ENCODE measurements around the gene SLC24A1.
"Not testable (repeated sequence)": the region's sequence is repeated elsewhere in the genome, so short reads cannot be mapped to it uniquely, and the experiment has no call there.

SLC24A1 gene

GRCh38 chr15:65621638-65622037 lies at the start of gene SLC24A1:
Gene SLC24A1 (plus strand): TSS chr15:65621938. CDS start chr15:65624081, 2,143 bp downstream.
- no peak for DNase-seq (ENCODE audit: low read depth)

DNA sequence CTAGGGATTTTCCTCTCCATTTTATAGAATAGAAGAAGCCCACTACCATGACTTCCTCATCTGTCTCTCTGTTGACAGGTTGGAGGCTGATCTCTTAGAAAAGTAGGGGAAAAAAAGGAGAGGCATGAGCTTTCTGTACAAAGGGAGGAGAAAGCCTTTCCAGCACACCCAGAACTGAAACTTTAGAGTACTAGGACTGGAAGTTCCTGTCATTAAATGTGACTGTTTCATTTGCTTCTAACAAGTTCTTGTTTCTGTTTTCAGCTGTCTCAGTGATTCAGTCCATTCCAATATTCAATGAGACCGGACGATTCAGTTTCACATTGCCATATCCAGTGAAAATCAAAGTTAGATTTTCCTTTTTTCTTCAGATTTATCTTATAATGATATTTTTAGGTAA lies 49.8 kb upstream of the SLC24A1 start:
- no peak for DNase-seq (ENCODE audit: low read depth)

DNA sequence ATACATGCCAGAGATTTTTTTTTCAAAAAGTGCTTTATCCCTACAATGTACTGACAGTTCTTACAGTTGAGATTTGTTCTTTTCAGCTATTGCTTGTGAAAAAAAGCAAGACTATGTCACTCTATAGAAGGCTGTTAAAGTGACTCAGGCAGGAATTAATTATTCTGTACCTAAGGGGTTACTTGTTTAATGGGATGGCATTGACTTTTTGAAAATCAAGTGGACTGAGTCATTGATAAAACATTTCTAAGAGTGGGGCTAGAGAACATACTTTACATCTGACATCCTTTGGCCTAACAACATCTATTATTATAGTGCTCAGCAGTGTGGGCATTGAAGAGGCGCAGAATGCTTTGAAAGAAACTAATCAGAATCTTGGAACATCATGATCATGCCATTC lies 45.1 kb upstream of the SLC24A1 start:
- DNase-seq (ENCODE audit: low read depth) = no peak

DNA sequence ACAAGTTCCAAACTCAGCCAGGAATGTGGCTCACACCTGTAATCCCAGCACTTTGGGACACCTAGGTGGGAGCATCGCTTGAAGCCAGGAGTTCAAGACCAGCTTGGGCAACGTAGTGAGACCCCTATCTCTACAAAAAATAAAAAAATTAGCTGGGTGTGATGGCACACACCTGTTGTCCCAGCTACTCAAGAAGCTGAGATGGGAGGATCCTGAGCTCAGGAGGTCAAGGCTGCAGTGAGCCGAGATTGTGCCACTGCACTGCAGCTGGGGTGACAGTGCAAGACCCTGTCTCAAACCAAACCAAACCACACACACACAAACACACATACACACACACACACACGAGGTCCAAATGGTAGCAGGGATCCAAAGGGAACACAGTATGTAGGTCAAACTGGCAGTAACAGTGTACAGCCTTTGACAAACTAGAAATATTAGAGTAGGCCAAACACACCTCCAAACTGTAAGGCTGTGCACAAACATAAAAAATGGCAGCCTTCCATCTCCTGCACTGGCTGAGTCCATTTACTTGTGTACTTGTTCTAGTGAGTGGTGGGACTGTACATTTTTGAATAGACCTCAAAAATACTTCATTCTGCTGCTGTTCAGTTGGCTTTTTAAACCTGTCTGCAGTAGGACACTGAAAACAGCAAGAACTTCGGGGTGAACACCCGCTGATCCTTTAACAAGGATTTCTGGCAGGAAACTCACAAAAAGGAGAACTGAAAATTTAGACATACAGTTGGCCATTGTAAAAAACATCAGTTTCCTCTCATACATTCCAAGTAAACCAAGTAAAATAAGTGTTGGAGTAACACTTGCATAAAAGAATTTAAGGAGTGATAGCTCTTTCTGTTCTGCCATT lies 44.4 kb upstream of the SLC24A1 start:
- no peak for DNase-seq (ENCODE audit: low read depth)

GRCh38 chr15:65578904-65579728 lies 42.6 kb upstream of the SLC24A1 start:
- DNase-seq (ENCODE audit: low read depth) = no peak

GRCh38 chr15:65579762-65580161 lies 42.0 kb upstream of the SLC24A1 start:
- DNase-seq (ENCODE audit: low read depth) = no peak

GRCh38 chr15:65580287-65580686 lies 41.5 kb upstream of the SLC24A1 start:
- no peak for DNase-seq (ENCODE audit: low read depth)

DNA sequence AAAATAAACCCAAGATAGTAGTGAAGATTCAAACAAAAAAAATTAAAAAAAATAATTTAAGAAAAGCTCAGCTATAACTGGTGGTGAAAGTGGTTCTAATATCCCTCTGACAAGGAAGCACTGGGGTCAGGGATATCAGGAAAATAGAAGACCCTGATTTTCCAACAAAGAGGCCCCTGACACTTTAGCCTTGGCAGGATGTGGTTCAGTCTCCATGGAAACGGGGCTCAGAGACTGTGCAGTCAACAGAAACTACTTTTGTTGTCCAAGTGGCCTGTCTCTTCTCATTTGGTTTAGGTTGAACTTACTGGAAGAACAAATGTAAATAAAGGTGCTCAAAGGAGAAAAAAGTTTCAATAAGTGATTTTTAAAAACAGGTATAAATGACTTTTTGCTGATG lies 38.0 kb upstream of the SLC24A1 start:
- DNase-seq (ENCODE audit: low read depth) = no peak

DNA sequence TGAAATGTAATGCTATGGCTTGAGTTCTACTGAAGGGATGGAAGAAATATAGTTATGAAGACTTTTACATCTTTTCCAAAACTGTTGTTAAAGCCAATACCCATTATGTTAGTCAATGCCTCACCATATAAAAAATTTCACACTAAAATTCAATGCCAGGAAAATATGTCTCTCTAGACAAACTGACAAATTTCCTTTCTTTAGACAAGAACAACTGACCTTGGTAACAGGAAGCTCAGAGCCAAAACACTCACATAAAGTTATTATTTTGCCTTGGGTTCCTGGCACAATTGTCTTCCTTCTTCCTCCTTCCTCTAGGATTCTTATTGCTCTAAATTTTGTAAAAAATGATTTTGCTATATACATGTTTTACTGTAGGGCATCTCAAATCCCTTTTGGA lies 37.5 kb upstream of the SLC24A1 start:
- DNase-seq (ENCODE audit: low read depth) = no peak

DNA sequence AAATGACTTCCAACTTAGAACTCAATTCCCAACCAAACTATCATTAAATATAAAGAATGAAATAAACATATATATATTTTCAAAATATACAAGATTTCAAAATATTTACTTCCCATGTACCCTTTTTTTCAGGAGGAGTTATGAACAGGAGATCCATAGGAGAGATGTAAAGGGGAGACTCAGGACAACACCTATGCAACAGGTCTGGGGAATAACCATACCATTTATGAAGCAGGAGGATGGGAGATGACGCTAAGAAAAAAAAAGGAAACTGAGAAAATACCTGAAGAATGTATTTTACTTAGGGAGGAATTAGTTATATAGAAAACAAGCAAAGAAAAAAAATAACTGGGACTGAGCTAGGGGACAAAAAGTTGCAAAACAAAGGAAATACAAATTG lies 34.6 kb upstream of the SLC24A1 start:
- no peak for DNase-seq (ENCODE audit: low read depth)

GRCh38 chr15:65595960-65596359 lies 25.8 kb upstream of the SLC24A1 start:
- DNase-seq (ENCODE audit: low read depth) = no peak

- DNase-seq (ENCODE audit: low read depth) = no peak
Measured at GRCh38 chr15:65598468-65598867, 23.3 kb upstream of the SLC24A1 start.

DNA sequence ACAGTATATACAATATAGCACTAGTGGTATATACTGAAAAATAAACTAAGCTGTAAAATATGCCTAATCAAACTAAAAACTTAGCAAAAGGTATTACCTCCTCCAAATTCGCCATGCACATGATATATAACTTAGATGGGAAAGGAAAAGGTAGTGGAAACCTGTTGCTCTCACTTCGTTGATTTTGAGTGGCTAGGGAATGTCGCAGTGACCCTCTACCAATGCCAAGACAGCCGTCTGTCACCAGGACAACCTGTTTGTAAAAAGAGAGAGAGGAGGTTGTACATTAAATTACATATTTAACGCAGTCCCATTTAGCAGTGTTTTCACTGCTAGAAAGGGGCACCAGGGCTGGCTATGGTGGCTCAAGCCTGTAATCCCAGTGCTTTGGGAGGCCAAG lies 22.1 kb upstream of the SLC24A1 start:
- DNase-seq (ENCODE audit: low read depth) = no peak

- no peak for DNase-seq (ENCODE audit: low read depth)
Measured at GRCh38 chr15:65603134-65603533, 18.6 kb upstream of the SLC24A1 start.

- no peak for DNase-seq (ENCODE audit: low read depth)
Measured at GRCh38 chr15:65603559-65603958, 18.2 kb upstream of the SLC24A1 start.

- DNase-seq (ENCODE audit: low read depth) = peak; percentile 95
Measured at GRCh38 chr15:65610871-65611718, 10.6 kb upstream of the SLC24A1 start, which contains the start of gene INTS14. Gene INTS14 (minus strand): TSS chr15:65611131. CDS start chr15:65607380, 3,751 bp downstream.

GRCh38 chr15:65611888-65612615 lies 9.7 kb upstream of the SLC24A1 start:
- no peak for DNase-seq (ENCODE audit: low read depth)

DNA sequence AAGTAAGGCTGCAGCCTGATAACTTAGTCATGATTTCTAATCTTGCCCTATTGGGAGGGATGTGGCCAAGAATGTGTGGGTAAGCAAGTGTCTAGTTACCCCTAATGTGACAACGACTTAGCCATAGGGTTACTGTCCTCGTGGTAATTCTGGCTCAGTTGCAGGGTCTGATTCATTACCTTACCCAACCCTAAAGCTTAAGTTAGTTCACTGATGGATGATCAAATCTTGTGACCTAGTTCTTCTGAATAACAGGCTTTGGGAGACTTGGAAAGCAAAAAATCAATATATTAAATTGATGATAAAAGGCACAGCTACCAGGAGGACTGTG lies 9.2 kb upstream of the SLC24A1 start:
- DNase-seq (ENCODE audit: low read depth) = no peak

GRCh38 chr15:65612949-65613744 lies 8.6 kb upstream of the SLC24A1 start:
- no peak for DNase-seq (ENCODE audit: low read depth)

DNA sequence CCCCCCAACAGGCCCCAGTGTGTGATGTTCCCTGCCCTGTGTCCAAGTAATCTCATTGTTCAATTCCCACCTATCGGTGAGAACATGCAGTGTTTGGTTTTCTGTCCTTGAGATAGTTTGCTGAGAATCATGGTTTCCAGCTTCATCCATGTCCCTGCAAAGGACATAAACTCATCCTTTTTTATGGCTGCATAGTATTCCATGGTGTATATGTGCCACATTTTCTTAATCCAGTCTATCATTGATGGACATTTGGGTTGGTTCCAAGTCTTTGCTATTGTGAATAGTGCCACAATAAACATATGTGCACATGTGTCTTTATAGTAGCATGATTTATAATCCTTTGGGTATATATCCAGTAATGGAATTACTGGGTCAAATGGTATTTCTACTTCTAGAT lies 5.9 kb upstream of the SLC24A1 start:
- not testable (repeated sequence) for DNase-seq (ENCODE audit: low read depth)
